HG02623 (cell line): ENCODE measurements around the gene IGLON5.

Source experiments
- ATAC-seq: cut with Tn5 transposase; IDR thresholded peaks from one replicate; pipeline ENCODE4 v1.9.1; 2021; ENCODE audit warnings: moderate library complexity; ENCODE audit not compliant: unreplicated experiment

The IGLON5 gene

DNA sequence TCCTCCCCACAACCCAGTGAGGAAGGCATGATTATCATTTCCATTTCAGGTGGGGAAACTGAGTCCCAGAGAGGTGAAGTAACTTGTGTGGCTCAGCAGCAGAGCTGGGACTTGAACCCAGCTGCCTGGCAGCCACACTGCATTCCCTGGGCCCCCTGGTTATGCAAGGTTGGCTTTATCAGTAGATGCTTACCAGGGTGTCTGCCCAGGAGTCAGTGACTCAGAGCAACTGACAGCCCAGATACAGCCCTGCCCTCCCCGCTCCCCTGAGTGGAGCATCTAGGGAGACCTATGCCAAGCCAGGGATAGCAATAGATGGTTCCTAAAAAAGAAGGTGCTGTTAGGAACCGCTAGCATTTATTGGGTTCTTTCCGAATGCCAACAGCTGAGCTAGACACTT, 5.9 kb downstream of the IGLON5 start:
- no peak for ATAC-seq

DNA sequence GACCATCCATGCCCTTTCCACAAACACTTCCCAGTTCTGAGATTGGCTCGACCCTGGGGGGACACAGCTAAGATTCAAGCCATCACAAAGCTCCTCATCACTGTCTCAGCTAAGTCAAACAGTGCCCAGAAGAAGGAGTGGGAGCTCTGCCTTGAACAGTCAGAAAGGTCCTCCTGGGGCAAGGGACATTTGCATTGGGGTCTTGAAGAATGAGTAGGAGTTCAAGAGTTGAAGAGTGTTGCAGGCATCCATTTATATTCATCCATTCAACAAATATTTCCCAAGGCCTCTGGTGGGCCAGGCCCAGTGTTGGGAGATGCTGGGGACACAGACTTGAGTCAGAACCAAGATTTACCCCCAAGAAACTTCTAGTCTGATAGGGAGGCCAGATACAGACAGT, 6.5 kb downstream of the IGLON5 start:
- ATAC-seq, result no peak

GRCh38 chr19:51318687-51319648, 7.5 kb downstream of the IGLON5 start:
- no peak for ATAC-seq

DNA sequence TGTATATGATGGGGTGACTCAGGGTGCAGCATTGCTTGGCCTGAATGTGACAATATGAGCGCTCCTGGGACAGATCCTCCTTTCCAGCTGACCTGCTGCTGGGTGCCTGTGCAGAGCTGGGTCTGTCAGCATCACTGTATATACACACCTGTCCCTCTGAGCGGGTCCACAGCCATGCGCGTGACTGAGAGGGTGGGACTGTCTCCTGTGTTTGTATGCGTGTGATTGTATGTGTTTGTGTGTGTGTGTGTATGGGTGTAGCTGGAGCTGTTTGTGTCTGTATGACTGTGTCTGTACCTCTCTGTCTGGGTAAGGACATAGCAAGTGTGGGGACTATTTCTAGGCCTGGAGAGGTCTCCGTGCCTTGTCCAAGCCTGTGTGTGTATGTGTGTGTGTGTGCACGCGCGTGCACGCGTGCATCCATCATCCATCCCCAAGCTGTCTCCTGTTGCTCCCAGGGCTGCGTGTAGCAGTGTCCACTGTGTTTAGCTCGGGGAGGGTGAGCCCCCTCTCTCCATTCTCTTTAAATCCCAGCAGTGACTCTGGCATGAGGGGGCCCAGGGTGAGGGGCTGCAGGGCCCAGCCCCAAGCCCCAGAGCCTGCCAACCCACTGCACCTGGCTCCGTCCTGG, 8.3 kb downstream of the IGLON5 start:
- ATAC-seq, result no peak

DNA sequence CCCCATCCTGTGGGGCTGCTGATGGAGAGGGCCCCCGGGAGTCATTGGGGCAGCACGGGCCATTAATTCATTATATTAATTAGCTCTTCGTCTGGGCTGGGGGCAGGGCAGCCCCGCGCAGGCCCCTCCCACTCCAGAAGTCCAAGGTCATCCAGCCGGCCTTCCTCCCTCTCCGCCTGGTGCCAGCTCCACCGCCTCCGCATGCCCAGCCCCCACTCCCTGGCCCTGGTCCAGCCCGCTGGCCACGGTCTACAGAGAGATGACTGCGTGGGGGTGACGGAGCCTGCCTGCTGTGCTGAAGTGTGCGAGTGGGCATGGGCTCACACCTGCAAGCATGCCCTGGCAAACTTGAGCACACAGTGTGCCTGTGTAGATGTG, 8.8 kb downstream of the IGLON5 start:
- ATAC-seq, result no peak

DNA sequence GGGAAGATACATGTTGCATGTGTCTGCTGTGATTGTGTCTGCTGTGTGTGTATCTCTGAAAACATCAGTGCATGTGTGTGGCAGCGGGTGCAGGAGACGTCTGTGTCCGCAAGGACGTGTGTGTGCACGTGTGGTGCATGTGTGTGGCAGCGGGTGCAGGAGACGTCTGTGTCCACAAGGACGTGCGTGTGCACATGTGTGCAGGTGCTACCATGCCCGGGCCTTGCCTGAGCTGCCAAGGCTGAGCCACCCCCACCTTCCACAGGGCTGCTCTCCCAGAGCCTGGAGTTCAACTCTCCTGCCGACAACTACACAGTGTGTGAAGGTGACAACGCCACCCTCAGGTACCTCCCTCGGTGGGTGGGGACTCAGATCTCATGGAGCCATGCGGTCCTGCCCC, 10.4 kb downstream of the IGLON5 start:
- no peak for ATAC-seq

GRCh38 chr19:51323481-51324166, 12.2 kb downstream of the IGLON5 start:
- ATAC-seq, result no peak

- ATAC-seq, result no peak
Observed at GRCh38 chr19:51324167-51324481, 12.7 kb downstream of the IGLON5 start.

- no peak for ATAC-seq
Observed at GRCh38 chr19:51325161-51325976, 13.9 kb downstream of the IGLON5 start.

DNA sequence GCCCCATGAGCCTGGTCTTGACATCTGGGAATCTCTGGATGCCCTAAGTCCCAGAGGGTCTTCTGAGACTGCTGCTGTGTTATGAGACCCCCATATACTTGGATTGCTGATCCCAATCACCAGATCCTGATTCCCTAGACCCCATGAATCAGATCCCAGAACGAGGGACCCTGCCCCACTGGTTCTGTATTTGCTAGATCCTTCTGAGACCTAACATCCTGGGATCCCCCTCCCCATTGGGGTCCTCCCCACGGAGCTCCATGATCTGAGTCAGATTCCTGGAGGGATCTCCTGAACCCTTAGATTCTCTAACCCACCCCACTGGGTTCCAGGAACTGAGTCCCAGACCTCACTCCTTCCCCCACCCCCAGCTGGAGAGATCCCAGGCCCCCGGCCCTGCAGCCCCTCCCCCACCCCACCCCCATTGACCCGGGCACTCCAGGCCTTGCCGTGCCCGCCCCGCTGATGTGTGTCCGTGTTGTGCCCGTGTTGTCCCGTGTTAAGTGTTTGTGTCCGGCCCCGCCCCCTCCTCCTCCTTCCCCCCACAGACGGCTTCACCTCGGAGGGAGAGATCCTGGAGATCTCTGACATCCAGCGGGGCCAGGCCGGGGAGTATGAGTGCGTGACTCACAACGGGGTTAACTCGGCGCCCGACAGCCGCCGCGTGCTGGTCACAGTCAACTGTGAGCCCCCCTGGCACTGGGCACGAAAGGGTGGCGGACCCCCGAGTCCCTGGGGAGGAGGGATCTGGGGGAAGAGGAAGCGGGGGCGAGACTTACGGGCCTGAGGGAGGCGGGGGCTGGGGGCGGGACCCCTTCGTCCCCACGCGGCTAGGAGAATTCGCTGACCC, 15.0 kb downstream of the IGLON5 start:
- no peak for ATAC-seq

- no peak for ATAC-seq
Observed at GRCh38 chr19:51327066-51328001, 15.9 kb downstream of the IGLON5 start.

- no peak for ATAC-seq
Observed at GRCh38 chr19:51329411-51329810, 18.0 kb downstream of the IGLON5 start.

GRCh38 chr19:51330366-51330765, 18.9 kb downstream of the IGLON5 start:
- no peak for ATAC-seq

DNA sequence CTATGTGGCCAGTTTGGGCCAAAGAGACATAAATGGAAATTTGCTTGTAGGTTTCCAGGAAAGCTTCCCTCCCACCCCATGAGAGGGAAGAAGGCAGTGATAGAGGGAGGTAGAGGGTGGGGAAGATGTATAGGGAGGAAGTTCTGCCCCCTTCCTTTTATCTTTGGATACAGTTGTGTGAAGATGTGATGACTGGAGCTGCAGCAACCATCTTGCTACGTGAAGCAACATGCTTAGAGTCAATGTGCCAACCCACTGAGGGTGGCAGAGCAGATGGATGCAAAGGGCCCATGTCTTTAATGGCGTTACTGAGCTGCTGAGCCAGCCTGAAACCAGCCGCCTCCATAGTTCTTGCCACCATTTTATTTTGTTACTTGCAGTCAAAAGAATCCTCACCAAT, 19.7 kb downstream of the IGLON5 start:
- no peak for ATAC-seq

- ATAC-seq, result no peak
Observed at GRCh38 chr19:51331716-51332115, 20.3 kb downstream of the IGLON5 start.

DNA sequence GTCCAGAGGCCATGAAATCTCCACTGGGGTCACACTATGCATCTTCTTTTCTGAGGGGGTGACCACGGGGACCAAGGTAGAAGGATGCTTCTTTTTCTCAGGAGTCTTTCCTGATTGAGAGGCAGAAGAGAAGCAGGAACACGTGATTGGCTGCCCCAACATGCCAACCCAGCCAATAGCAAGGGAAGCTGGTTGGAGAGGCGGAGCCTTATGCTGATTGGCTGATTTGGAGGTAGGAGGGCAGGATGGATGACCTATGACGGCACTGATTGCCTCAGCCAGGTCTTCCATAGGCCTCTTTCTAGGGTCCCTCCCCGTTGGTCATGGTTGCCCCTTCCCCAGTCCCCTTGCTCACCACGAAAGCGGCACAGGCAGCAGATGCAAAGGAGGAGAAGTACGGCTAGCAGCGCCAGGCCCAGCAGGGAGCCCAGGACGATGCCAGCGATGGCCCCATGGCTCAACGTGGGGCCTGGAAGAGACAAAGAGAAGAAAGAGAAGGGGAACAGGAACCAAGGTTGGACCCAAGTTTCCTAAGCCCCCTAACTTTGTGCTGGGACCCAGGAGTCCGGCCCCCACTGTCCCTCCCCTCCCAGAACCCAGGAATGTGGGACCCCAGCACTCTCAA, 22.5 kb downstream of the IGLON5 start:
- no peak for ATAC-seq

DNA sequence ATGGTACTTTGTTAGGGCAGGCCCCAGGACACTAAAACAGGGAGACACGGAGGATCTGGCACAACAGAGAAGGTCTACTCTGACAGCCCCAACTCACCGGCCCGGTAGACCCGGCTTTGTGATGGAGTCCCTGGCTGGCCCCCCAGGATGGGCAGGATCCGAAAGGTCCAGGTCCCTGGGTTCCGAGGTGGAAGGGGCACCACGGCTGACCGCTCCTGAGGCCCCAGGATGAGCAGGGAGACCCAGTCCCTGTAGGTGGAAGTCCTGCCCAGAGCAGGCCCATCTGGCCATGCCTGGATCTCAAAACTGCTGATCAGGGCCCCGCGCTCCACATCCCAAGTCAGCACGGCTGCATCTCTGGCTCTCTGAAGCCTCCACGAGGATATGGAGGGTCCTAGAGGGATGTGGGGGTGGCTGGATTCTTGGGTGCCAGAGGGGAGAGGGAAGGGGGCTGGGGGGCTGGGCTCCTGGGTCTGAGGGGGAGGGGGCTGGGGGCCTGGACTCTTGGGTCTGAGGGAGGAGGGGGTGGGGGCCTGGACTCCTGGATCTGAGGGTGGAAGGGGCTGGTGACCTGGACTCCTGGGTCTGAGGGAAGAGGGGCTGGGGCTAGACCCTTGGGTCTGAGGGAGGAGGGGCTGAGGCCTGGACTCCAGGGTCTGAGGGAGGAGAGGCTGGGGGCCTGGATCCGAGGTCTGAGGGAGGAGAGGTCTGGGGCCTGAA, 25.9 kb downstream of the IGLON5 start:
- ATAC-seq, result no peak
